ENCODE data around the gene DTD2. TPM values are rescaled to one million over a fixed set of nuclear protein-coding genes. Genes with fewer than 3 reads are reported as not detected.

The DTD2 gene
- total and polyA plus RNA-seq, 9 of the 15 experiments (the other 6 are each of a cell fraction or from before 2014, with no cell fraction given) = 3.8 to 24.1 (median 15.2) TPM

DNA sequence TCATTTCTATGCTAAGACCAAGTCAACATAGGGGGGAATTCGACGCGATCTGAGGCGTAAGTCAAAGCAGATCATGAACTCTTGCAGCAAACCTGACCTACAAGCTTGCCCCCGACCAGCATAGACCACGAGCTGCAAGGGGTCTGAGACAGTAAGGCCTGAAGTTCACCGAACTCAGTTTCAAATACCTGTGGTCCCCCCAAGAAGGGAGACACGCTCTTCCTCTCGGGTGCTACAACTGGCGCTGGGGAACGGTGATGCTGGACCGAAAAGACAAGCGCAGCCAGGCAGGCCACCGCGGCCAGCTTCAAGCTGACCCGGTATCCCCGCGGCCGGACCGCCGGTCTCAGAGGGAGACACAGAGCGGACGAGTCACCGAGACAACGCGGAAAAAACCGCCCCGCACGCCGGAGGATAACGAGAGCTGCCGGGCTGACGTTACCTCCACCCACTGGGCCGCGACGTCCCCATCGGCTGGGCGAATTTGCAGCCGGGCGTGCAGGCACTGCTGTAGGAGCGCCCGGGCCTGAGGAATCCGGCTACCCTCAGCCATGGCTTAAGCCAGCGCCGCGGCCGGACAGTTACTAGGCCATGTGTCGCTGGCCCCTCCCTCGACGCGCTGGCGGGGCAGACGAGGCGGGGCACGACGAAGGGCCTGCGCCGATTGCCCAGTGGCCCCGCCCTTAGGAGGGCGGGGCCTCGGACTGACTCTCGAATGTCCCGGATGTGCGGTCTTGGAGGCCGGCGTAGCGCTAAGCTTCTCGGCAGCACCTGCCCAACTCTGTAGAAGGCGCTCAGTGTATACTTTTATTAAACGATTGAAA is at the start of gene DTD2 (continued):
- peak; percentile 73 for TF ChIP-seq TAF1 (IDR thresholded peaks at IDR 0.05; ENCODE audit: control insufficient read depth, extremely low read depth, insufficient read depth, low read length, severe bottlenecking)
- no peak for TF ChIP-seq HNRNPK (IDR thresholded peaks at IDR 0.05; ENCODE audit: low read depth, low read length, poor library complexity, severe bottlenecking)
- no peak for TF ChIP-seq NCOR1 (IDR thresholded peaks at IDR 0.05)
- TF ChIP-seq, protein P1, sequence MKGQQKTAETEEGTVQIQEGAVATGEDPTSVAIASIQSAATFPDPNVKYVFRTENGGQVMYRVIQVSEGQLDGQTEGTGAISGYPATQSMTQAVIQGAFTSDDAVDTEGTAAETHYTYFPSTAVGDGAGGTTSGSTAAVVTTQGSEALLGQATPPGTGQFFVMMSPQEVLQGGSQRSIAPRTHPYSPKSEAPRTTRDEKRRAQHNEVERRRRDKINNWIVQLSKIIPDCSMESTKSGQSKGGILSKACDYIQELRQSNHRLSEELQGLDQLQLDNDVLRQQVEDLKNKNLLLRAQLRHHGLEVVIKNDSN (CRISPR knock-in tag; IDR thresholded peaks at IDR 0.05) = peak; percentile 42
- TF ChIP-seq ERF (CRISPR knock-in tag; IDR thresholded peaks at IDR 0.05) = no peak
- TF ChIP-seq SREBF1 (IDR thresholded peaks at IDR 0.05; ENCODE audit: borderline replicate concordance, low read depth, low read length) = no peak
- peak; percentile 66; the same call in 1 of the 2 replicates for TF ChIP-seq GTF2F1 (IDR thresholded peaks at IDR 0.05; ENCODE audit: low read depth, low read length)
- TF ChIP-seq ARID1B (IDR thresholded peaks at IDR 0.05) = no peak
- TF ChIP-seq, protein P2, sequence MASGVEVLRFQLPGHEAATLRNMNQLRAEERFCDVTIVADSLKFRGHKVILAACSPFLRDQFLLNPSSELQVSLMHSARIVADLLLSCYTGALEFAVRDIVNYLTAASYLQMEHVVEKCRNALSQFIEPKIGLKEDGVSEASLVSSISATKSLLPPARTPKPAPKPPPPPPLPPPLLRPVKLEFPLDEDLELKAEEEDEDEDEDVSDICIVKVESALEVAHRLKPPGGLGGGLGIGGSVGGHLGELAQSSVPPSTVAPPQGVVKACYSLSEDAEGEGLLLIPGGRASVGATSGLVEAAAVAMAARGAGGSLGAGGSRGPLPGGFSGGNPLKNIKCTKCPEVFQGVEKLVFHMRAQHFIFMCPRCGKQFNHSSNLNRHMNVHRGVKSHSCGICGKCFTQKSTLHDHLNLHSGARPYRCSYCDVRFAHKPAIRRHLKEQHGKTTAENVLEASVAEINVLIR (CRISPR knock-in tag; IDR thresholded peaks at IDR 0.05) = no peak
- no peak for TF ChIP-seq CAMTA2 (CRISPR knock-in tag; conservative IDR thresholded peaks at IDR 0.05)
- no peak for TF ChIP-seq ZNF436 (CRISPR knock-in tag; IDR thresholded peaks at IDR 0.05)
- TF ChIP-seq, protein P3, sequence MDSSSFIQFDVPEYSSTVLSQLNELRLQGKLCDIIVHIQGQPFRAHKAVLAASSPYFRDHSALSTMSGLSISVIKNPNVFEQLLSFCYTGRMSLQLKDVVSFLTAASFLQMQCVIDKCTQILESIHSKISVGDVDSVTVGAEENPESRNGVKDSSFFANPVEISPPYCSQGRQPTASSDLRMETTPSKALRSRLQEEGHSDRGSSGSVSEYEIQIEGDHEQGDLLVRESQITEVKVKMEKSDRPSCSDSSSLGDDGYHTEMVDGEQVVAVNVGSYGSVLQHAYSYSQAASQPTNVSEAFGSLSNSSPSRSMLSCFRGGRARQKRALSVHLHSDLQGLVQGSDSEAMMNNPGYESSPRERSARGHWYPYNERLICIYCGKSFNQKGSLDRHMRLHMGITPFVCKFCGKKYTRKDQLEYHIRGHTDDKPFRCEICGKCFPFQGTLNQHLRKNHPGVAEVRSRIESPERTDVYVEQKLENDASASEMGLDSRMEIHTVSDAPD (CRISPR knock-in tag; IDR thresholded peaks at IDR 0.05) = no peak
- TF ChIP-seq HMG20A (CRISPR knock-in tag; conservative IDR thresholded peaks at IDR 0.05) = no peak
- TF ChIP-seq, protein P4, sequence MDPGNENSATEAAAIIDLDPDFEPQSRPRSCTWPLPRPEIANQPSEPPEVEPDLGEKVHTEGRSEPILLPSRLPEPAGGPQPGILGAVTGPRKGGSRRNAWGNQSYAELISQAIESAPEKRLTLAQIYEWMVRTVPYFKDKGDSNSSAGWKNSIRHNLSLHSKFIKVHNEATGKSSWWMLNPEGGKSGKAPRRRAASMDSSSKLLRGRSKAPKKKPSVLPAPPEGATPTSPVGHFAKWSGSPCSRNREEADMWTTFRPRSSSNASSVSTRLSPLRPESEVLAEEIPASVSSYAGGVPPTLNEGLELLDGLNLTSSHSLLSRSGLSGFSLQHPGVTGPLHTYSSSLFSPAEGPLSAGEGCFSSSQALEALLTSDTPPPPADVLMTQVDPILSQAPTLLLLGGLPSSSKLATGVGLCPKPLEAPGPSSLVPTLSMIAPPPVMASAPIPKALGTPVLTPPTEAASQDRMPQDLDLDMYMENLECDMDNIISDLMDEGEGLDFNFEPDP (CRISPR knock-in tag; IDR thresholded peaks at IDR 0.05) = no peak
- TF ChIP-seq, protein P5, sequence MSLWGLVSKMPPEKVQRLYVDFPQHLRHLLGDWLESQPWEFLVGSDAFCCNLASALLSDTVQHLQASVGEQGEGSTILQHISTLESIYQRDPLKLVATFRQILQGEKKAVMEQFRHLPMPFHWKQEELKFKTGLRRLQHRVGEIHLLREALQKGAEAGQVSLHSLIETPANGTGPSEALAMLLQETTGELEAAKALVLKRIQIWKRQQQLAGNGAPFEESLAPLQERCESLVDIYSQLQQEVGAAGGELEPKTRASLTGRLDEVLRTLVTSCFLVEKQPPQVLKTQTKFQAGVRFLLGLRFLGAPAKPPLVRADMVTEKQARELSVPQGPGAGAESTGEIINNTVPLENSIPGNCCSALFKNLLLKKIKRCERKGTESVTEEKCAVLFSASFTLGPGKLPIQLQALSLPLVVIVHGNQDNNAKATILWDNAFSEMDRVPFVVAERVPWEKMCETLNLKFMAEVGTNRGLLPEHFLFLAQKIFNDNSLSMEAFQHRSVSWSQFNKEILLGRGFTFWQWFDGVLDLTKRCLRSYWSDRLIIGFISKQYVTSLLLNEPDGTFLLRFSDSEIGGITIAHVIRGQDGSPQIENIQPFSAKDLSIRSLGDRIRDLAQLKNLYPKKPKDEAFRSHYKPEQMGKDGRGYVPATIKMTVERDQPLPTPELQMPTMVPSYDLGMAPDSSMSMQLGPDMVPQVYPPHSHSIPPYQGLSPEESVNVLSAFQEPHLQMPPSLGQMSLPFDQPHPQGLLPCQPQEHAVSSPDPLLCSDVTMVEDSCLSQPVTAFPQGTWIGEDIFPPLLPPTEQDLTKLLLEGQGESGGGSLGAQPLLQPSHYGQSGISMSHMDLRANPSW (CRISPR knock-in tag; IDR thresholded peaks at IDR 0.05) = no peak
- peak; percentile 98 for TF ChIP-seq RBFOX2 (IDR thresholded peaks at IDR 0.05; ENCODE audit: low read depth, low read length)
- no peak for TF ChIP-seq GATA2 (CRISPR knock-in tag; IDR thresholded peaks at IDR 0.05)
- no peak for TF ChIP-seq HEY1 (CRISPR knock-in tag; IDR thresholded peaks at IDR 0.05; ENCODE audit: borderline replicate concordance)
- peak; percentile 65 for TF ChIP-seq PHF20 (IDR thresholded peaks at IDR 0.05; ENCODE audit: partially characterized antibody)
- TF ChIP-seq, protein P6, sequence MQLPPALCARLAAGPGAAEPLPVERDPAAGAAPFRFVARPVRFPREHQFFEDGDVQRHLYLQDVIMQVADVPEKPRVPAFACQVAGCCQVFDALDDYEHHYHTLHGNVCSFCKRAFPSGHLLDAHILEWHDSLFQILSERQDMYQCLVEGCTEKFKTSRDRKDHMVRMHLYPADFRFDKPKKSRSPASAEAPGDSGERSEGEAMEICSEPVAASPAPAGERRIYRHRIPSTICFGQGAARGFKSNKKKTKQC (CRISPR knock-in tag; IDR thresholded peaks at IDR 0.05) = peak; percentile 90
